Measurements from ENCODE around the gene FMO2.

Gene FMO2

GRCh38 chr1:171256940-171257606 is 72.0 kb downstream of the FMO2 start:
- peak; percentile 56 for DNase-seq (ENCODE audit: low read depth)

GRCh38 chr1:171257607-171258076 is 72.5 kb downstream of the FMO2 start:
- no peak for DNase-seq (ENCODE audit: low read depth)

GRCh38 chr1:171258429-171258828 is 73.3 kb downstream of the FMO2 start:
- no peak for DNase-seq (ENCODE audit: low read depth)

- no peak for DNase-seq (ENCODE audit: low read depth)
Observed at GRCh38 chr1:171258943-171259342, 73.8 kb downstream of the FMO2 start.
